Retinal pigment epithelial cell (primary cell): ENCODE data around the gene WDR54.

Experiments
- DNase-seq: peaks from one replicate; pipeline ENCODE4 v3.0.0-alpha.2; 2010; ENCODE audit warnings: low read depth
- H3K4me3 ChIP-seq: 2 replicates; pipeline ENCODE4 v1.5.1; 2011; ENCODE audit warnings: mild to moderate bottlenecking, low read length, control low read depth, moderate library complexity
- CTCF ChIP-seq: conservative IDR thresholded peaks from 2 replicates; pipeline ENCODE4 v1.5.1; 2011; ENCODE audit warnings: low read depth, low read length, control low read depth, inconsistent platforms

Gene WDR54

GRCh38 chr2:74378007-74378406 is 43.5 kb upstream of the WDR54 start:
- no peak for TF ChIP-seq CTCF
- no peak overlapping the region for H3K4me3 ChIP-seq
- DNase-seq = no peak

- no peak for TF ChIP-seq CTCF
- H3K4me3 ChIP-seq = peak within 1 kb of the TSS; percentile 38
- no peak for DNase-seq
Observed at GRCh38 chr2:74379851-74380789, 41.4 kb upstream of the WDR54 start, which contains the start of gene DCTN1. DCTN1 (minus strand) TSS chr2:74380311; CDS start chr2:74380037, 274 bp downstream.

GRCh38 chr2:74381751-74382150 is 39.8 kb upstream of the WDR54 start:
- no peak overlapping the region for H3K4me3 ChIP-seq
- TF ChIP-seq CTCF = no peak
- DNase-seq = no peak

GRCh38 chr2:74383254-74383653 is 38.3 kb upstream of the WDR54 start:
- TF ChIP-seq CTCF = no peak
- DNase-seq = no peak
- no peak overlapping the region for H3K4me3 ChIP-seq

- TF ChIP-seq CTCF = no peak
- H3K4me3 ChIP-seq = no peak overlapping the region
- no peak for DNase-seq
Observed at GRCh38 chr2:74384051-74384450, 37.5 kb upstream of the WDR54 start.

- DNase-seq = no peak
- TF ChIP-seq CTCF = no peak
- H3K4me3 ChIP-seq = no peak overlapping the region
Observed at GRCh38 chr2:74385396-74385795, 36.1 kb upstream of the WDR54 start.

- H3K4me3 ChIP-seq = no peak overlapping the region
- no peak for DNase-seq
- TF ChIP-seq CTCF = no peak
Observed at GRCh38 chr2:74387346-74387745, 34.2 kb upstream of the WDR54 start.
